Trophoblast cell (in vitro differentiated cells and primary cell): ENCODE results near the gene DPYD.

Source experiments
- DNase-seq, 2 donors: peaks; one replicate each; pipeline ENCODE4 v3.0.0-alpha.2; 2016
- H2AFZ ChIP-seq: 2 replicates; pipeline ENCODE4 v1.6.1; 2013; ENCODE audit warnings: low read length, moderate library complexity, mild to moderate bottlenecking; ENCODE audit not compliant: insufficient read depth, poor library complexity
- H2AK5ac ChIP-seq: 2 replicates; pipeline ENCODE4 v1.6.1; 2013; ENCODE audit warnings: mild to moderate bottlenecking, low read length
- H2BK120ac ChIP-seq: 2 replicates; pipeline ENCODE4 v1.6.1; 2013; ENCODE audit warnings: low read length, mild to moderate bottlenecking, moderate library complexity; ENCODE audit not compliant: insufficient read depth, poor library complexity
- H2BK12ac ChIP-seq: 2 replicates; pipeline ENCODE4 v1.6.1; 2013; ENCODE audit warnings: mild to moderate bottlenecking, low read length, moderate library complexity
- H2BK5ac ChIP-seq: 2 replicates; pipeline ENCODE4 v1.6.1; 2013; ENCODE audit warnings: low read length, low read depth, moderate library complexity, mild to moderate bottlenecking; ENCODE audit not compliant: poor library complexity
- H3K14ac ChIP-seq: 2 replicates; pipeline ENCODE4 v1.6.1; 2013; ENCODE audit warnings: mild to moderate bottlenecking, low read length
- H3K18ac ChIP-seq: 2 replicates; pipeline ENCODE4 v1.6.1; 2013; ENCODE audit warnings: mild to moderate bottlenecking, low read length
- H3K23ac ChIP-seq: 2 replicates; pipeline ENCODE4 v1.6.1; 2013; ENCODE audit warnings: low read length
- H3K27ac ChIP-seq: 2 replicates; pipeline ENCODE4 v1.5.1; 2013; ENCODE audit warnings: low read depth, mild to moderate bottlenecking, inconsistent platforms, low read length, moderate library complexity
- H3K27me3 ChIP-seq: 2 replicates; pipeline ENCODE4 v1.6.1; 2013; ENCODE audit warnings: inconsistent platforms, mild to moderate bottlenecking, low read length, moderate library complexity; ENCODE audit not compliant: insufficient read depth
- H3K36me3 ChIP-seq, 2 experiments: 1 replicate in 1 of 2; 2 replicates in 1 of 2; pipeline ENCODE4 v1.6.1; 2013; ENCODE audit warnings: low read length in 2 of 2, mild to moderate bottlenecking in 2 of 2, moderate library complexity in 1 of 2; ENCODE audit not compliant: insufficient read depth in 2 of 2, control insufficient read depth in 1 of 2
- H3K4ac ChIP-seq: 2 replicates; pipeline ENCODE4 v1.6.1; 2013; ENCODE audit warnings: low read depth, mild to moderate bottlenecking, low read length, moderate library complexity
- H3K4me1 ChIP-seq, 2 experiments: 1 replicate in 1 of 2; 2 replicates in 1 of 2; pipeline ENCODE4 v1.6.1; 2013; ENCODE audit warnings: low read length in 2 of 2, mild to moderate bottlenecking in 2 of 2, moderate library complexity in 1 of 2; ENCODE audit not compliant: insufficient read depth in 2 of 2, control insufficient read depth in 1 of 2
- H3K4me2 ChIP-seq: 2 replicates; pipeline ENCODE4 v1.6.1; 2013; ENCODE audit warnings: inconsistent platforms, mild to moderate bottlenecking, low read length, moderate library complexity
- H3K4me3 ChIP-seq: 2 replicates; pipeline ENCODE4 v1.5.1; 2013; ENCODE audit warnings: mild to moderate bottlenecking, low read depth, low read length, inconsistent platforms
- H3K79me1 ChIP-seq: one replicate; pipeline ENCODE4 v1.6.1; 2013; ENCODE audit warnings: low read length
- H3K79me2 ChIP-seq: 2 replicates; pipeline ENCODE4 v1.6.1; 2013; ENCODE audit warnings: low read length, mild to moderate bottlenecking; ENCODE audit not compliant: control insufficient read depth, insufficient read depth, poor library complexity
- H3K9ac ChIP-seq: 2 replicates; pipeline ENCODE4 v1.6.1; 2013; ENCODE audit warnings: mild to moderate bottlenecking, low read length
- H3K9me3 ChIP-seq: 2 replicates; pipeline ENCODE4 v1.6.1; 2013; ENCODE audit warnings: low read depth, mild to moderate bottlenecking, control low read depth, inconsistent platforms, low read length; ENCODE audit not compliant: insufficient read depth
- H4K12ac ChIP-seq: 2 replicates; pipeline ENCODE4 v1.6.1; 2013; ENCODE audit warnings: low read depth, mild to moderate bottlenecking, low read length, moderate library complexity
- H4K8ac ChIP-seq: 2 replicates; pipeline ENCODE4 v1.6.1; 2013; ENCODE audit warnings: low read depth, mild to moderate bottlenecking, low read length, moderate library complexity
- H4K91ac ChIP-seq: one replicate; pipeline ENCODE4 v1.6.1; 2013; ENCODE audit warnings: low read depth, mild to moderate bottlenecking, low read length, moderate library complexity
- WGBS: extraction: QIAGEN DNeasy Blood & Tissue Kit; methylation state at CpG from one replicate; pipeline ENCODE4 v1.1.7; 2013; ENCODE audit warnings: missing lambda C conversion rate; ENCODE audit not compliant: insufficient read length, insufficient coverage; ENCODE audit errors: extremely low coverage; 5-methylcytosine and 5-hydroxymethylcytosine counted together

The DPYD gene

DNA sequence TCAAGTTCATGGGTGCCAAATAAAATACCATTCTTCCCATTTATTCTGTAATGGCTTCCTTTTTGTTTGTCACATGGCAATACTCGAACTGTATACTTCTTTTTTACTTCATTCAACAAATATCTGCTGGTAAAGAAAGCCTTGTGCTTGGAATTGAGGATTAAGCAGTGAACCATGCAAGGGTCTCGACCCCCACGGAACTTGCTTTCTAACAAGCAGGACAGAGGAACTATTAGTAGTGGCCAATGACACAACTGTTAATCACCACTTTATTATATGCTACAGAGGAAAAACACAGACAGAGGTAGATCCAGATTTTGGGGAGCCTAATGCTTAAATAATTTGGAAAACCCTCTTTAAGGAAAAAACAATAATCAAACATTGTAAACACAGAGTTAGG lies 542.2 kb downstream of the DPYD start:
- no peak overlapping the region for H4K8ac ChIP-seq
- H2AFZ ChIP-seq: no peak overlapping the region
- no peak overlapping the region for H3K27ac ChIP-seq
- no CpG with 5 or more reads among the region's 3 CpGs for WGBS
- H3K9ac ChIP-seq: no peak overlapping the region
- H3K79me2 ChIP-seq: no peaks in the 10 kb centered on the region
- H4K12ac ChIP-seq: no peak overlapping the region
- no peak overlapping the region for H2BK5ac ChIP-seq
- H3K14ac ChIP-seq: no peak overlapping the region
- H3K9me3 ChIP-seq: no peaks in the 10 kb centered on the region
- no peak for DNase-seq
- no peak overlapping the region for H3K18ac ChIP-seq
- no peaks in the 10 kb centered on the region for H3K4me1 ChIP-seq
- H2BK120ac ChIP-seq: no peak overlapping the region
- H3K79me1 ChIP-seq: no peaks in the 10 kb centered on the region
- no peaks in the 10 kb centered on the region for H3K36me3 ChIP-seq
- no peak overlapping the region for H3K23ac ChIP-seq
- H3K27me3 ChIP-seq: no peaks in the 10 kb centered on the region
- H2AK5ac ChIP-seq: no peak overlapping the region
- no peak overlapping the region for H4K91ac ChIP-seq
- no peak overlapping the region for H3K4me2 ChIP-seq
- H3K4ac ChIP-seq: no peak overlapping the region
- no peak overlapping the region for H2BK12ac ChIP-seq
- no peak overlapping the region for H3K4me3 ChIP-seq

- no peak overlapping the region for H3K4ac ChIP-seq
- no peak overlapping the region for H3K27ac ChIP-seq
- no peak for DNase-seq
- no peak overlapping the region for H2BK5ac ChIP-seq
- no peak overlapping the region for H4K8ac ChIP-seq
- no peak overlapping the region for H4K91ac ChIP-seq
- no peaks in the 10 kb centered on the region for H3K79me2 ChIP-seq
- no peaks in the 10 kb centered on the region for H3K36me3 ChIP-seq
- H3K14ac ChIP-seq: no peak overlapping the region
- H3K9ac ChIP-seq: no peak overlapping the region
- no peaks in the 10 kb centered on the region for H3K4me1 ChIP-seq
- H4K12ac ChIP-seq: no peak overlapping the region
- no peaks in the 10 kb centered on the region for H3K27me3 ChIP-seq
- H3K18ac ChIP-seq: no peak overlapping the region
- no peak overlapping the region for H2BK12ac ChIP-seq
- no peak overlapping the region for H3K4me3 ChIP-seq
- H2AFZ ChIP-seq: no peak overlapping the region
- no peak overlapping the region for H3K23ac ChIP-seq
- no CpG with 5 or more reads among the region's 5 CpGs for WGBS
- H3K79me1 ChIP-seq: no peaks in the 10 kb centered on the region
- no peak overlapping the region for H2AK5ac ChIP-seq
- H3K9me3 ChIP-seq: no peaks in the 10 kb centered on the region
- no peak overlapping the region for H3K4me2 ChIP-seq
- H2BK120ac ChIP-seq: no peak overlapping the region
Measured at GRCh38 chr1:97377432-97378034, 543.3 kb downstream of the DPYD start.

- Histone ChIP-seq H4K8ac (no peak overlapping the region), H2AK5ac (no peak overlapping the region), H4K12ac (no peak overlapping the region), H3K4me3 (no peak overlapping the region), H3K79me1 (no peaks in the 10 kb centered on the region), H2BK120ac (no peak overlapping the region), H3K9me3 (no peaks in the 10 kb centered on the region), H3K14ac (no peak overlapping the region), H3K4ac (no peak overlapping the region), H2AFZ (no peak overlapping the region), H3K79me2 (no peaks in the 10 kb centered on the region), H3K9ac (no peak overlapping the region), H3K18ac (no peak overlapping the region), H4K91ac (no peak overlapping the region), H3K27me3 (no peaks in the 10 kb centered on the region), H2BK12ac (no peak overlapping the region), H3K36me3 (no peaks in the 10 kb centered on the region), H2BK5ac (no peak overlapping the region), H3K4me2 (no peak overlapping the region), H3K4me1 (no peaks in the 10 kb centered on the region), H3K27ac (no peak overlapping the region), H3K23ac (no peak overlapping the region)
- no peak for DNase-seq
- WGBS: no CpG with 5 or more reads among the region's 5 CpGs
Measured at GRCh38 chr1:97373000-97373399, 547.8 kb downstream of the DPYD start.

DNA sequence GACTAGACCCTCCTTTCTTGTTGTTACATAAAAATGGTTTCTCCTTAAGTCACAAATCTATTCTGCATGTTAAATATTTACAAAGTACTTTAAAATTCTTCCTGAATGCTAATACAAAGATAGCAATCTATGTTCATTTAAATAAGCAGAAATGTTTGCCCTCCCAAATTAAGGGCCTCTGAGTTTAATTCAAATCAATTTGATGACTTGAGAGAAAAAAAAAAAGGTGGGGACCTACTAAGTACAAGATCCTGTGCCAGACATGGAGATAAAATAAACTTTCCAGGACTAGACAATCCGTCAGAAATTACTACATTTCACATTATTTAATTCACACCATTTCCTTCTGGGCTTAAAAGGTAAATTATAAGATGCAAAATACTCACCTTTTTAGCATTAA lies 548.3 kb downstream of the DPYD start:
- Histone ChIP-seq H3K27me3 (no peaks in the 10 kb centered on the region), H3K79me2 (no peaks in the 10 kb centered on the region)
- WGBS: no CpG with 5 or more reads among the region's 1 CpG

More for the DNA sequence above, 548.3 kb downstream of the DPYD start:
- Histone ChIP-seq H2BK120ac (no peak overlapping the region), H4K91ac (no peak overlapping the region), H2BK5ac (no peak overlapping the region), H2AK5ac (no peak overlapping the region), H3K4me3 (no peak overlapping the region), H3K14ac (no peak overlapping the region), H4K8ac (no peak overlapping the region), H3K18ac (no peak overlapping the region), H3K9ac (no peak overlapping the region), H2AFZ (no peak overlapping the region), H3K27ac (no peak overlapping the region), H3K36me3 (no peaks in the 10 kb centered on the region), H3K4me1 (no peaks in the 10 kb centered on the region), H3K4me2 (no peak overlapping the region), H2BK12ac (no peak overlapping the region), H4K12ac (no peak overlapping the region), H3K4ac (no peak overlapping the region), H3K23ac (no peak overlapping the region), H3K9me3 (no peaks in the 10 kb centered on the region), H3K79me1 (no peaks in the 10 kb centered on the region)
- DNase-seq: no peak
